Activated T-helper 1 cell treated with anti-CD3 and anti-CD28 coated beads, Interleukin-12 subunit alpha, Interleukin-12 subunit beta, Interleukin-2, Interleukin-4 antibody, amounts not matched to agents 30 ng/mL and 10 ng/mL and 1 ng/mL, durations not matched to agents 14 hours and 24 hours and 36 hours (primary cell): ENCODE measurements around the gene HCN4. TPM values are rescaled to one million over a fixed set of nuclear protein-coding genes. Genes with fewer than 3 reads are reported as not detected.

ENCODE experiments used
- DNase-seq: peaks from one replicate; pipeline ENCODE4 v3.0.0; 2021; ENCODE audit warnings: low spot score
- H3K27ac Mint-ChIP-seq: one replicate; pipeline ENCODE4 v1.8.0; 2021; ENCODE audit warnings: mild to moderate bottlenecking, mixed read lengths
- H3K27me3 Mint-ChIP-seq: one replicate; pipeline ENCODE4 v1.8.0; 2022; ENCODE audit warnings: mild to moderate bottlenecking, moderate library complexity, mixed read lengths; ENCODE audit not compliant: insufficient read depth
- H3K36me3 Mint-ChIP-seq: one replicate; pipeline ENCODE4 v1.8.0; 2021; ENCODE audit warnings: low read depth, mixed read lengths
- H3K4me1 Mint-ChIP-seq: one replicate; pipeline ENCODE4 v1.8.0; 2021; ENCODE audit warnings: low read depth, mixed read lengths
- H3K4me3 Mint-ChIP-seq: one replicate; pipeline ENCODE4 v1.8.0; 2021; ENCODE audit warnings: mild to moderate bottlenecking, moderate library complexity, mixed read lengths
- H3K9me3 Mint-ChIP-seq: one replicate; pipeline ENCODE4 v1.8.0; 2021; ENCODE audit warnings: mixed read lengths
- intact Hi-C: fragments of 100-400 bp; cut with micrococcal nuclease; formaldehyde crosslinking; loops from one replicate; pipeline ENCODE4 v1.15.1; 2024
- total RNA-seq: library from RNA; stranded (reverse); gene quantifications from 2 replicates; pipeline ENCODE4 v1.2.3, GENCODE V29; 2022

Gene HCN4
- total RNA-seq, 1 donor from 2014 or later: not detected

GRCh38 chr15:73388256-73388781, 19.6 kb upstream of the HCN4 start:
- Mint-ChIP-seq H3K27me3 (peaks cover 6% of the 10 kb centered on the region), H3K36me3 (no peaks in the 10 kb centered on the region)
- intact Hi-C loops: no loop called here

GRCh38 chr15:73387507-73388255, 18.9 kb upstream of the HCN4 start:
- no peak overlapping the region for H3K4me3 Mint-ChIP-seq
- H3K27ac Mint-ChIP-seq: no peak overlapping the region
- H3K4me1 Mint-ChIP-seq: no peaks in the 10 kb centered on the region
- H3K27me3 Mint-ChIP-seq: peaks cover 6% of the 10 kb centered on the region
- H3K36me3 Mint-ChIP-seq: no peaks in the 10 kb centered on the region
- DNase-seq: no peak
- intact Hi-C loops: no loop called here
- H3K9me3 Mint-ChIP-seq: no peaks in the 10 kb centered on the region

More at GRCh38 chr15:73388256-73388781, 19.6 kb upstream of the HCN4 start:
- no peaks in the 10 kb centered on the region for H3K4me1 Mint-ChIP-seq
- H3K4me3 Mint-ChIP-seq: no peak overlapping the region
- no peak overlapping the region for H3K27ac Mint-ChIP-seq
- no peaks in the 10 kb centered on the region for H3K9me3 Mint-ChIP-seq
- no peak for DNase-seq

- Mint-ChIP-seq H3K4me3 (no peak overlapping the region), H3K4me1 (no peaks in the 10 kb centered on the region), H3K9me3 (no peaks in the 10 kb centered on the region), H3K27ac (no peak overlapping the region), H3K36me3 (no peaks in the 10 kb centered on the region), H3K27me3 (peaks cover 6% of the 10 kb centered on the region)
- DNase-seq: no peak
- intact Hi-C loops: no loop called here
Measured at GRCh38 chr15:73386886-73387506, 18.2 kb upstream of the HCN4 start.

- DNase-seq: no peak
- Mint-ChIP-seq H3K36me3 (no peaks in the 10 kb centered on the region), H3K27me3 (peaks cover 9% of the 10 kb centered on the region), H3K4me3 (no peak overlapping the region), H3K9me3 (no peaks in the 10 kb centered on the region), H3K4me1 (no peaks in the 10 kb centered on the region), H3K27ac (no peak overlapping the region)
- intact Hi-C loops: no loop called here
Measured at GRCh38 chr15:73386238-73386637, 17.5 kb upstream of the HCN4 start.

- Mint-ChIP-seq H3K4me1 (no peaks in the 10 kb centered on the region), H3K27ac (no peak overlapping the region), H3K27me3 (peaks cover 9% of the 10 kb centered on the region), H3K4me3 (no peak overlapping the region), H3K9me3 (peaks cover 3% of the 10 kb centered on the region), H3K36me3 (no peaks in the 10 kb centered on the region)
- DNase-seq: no peak
- intact Hi-C loops: no loop called here
Measured at GRCh38 chr15:73385205-73385604, 16.4 kb upstream of the HCN4 start.

GRCh38 chr15:73383310-73384189, 14.8 kb upstream of the HCN4 start:
- H3K4me3 Mint-ChIP-seq: no peak overlapping the region
- H3K36me3 Mint-ChIP-seq: no peaks in the 10 kb centered on the region
- H3K4me1 Mint-ChIP-seq: no peaks in the 10 kb centered on the region
- peaks cover 9% of the 10 kb centered on the region for H3K27me3 Mint-ChIP-seq
- intact Hi-C loops: no loop called here
- no peak overlapping the region for H3K27ac Mint-ChIP-seq
- no peak for DNase-seq
- peaks cover 3% of the 10 kb centered on the region for H3K9me3 Mint-ChIP-seq

- Mint-ChIP-seq H3K9me3 (peaks cover 3% of the 10 kb centered on the region), H3K36me3 (no peaks in the 10 kb centered on the region), H3K4me3 (no peak overlapping the region), H3K4me1 (no peaks in the 10 kb centered on the region), H3K27ac (no peak overlapping the region), H3K27me3 (peaks cover 7% of the 10 kb centered on the region)
- intact Hi-C loops: no loop called here
- no peak for DNase-seq
Measured at GRCh38 chr15:73382115-73382514, 13.4 kb upstream of the HCN4 start.

GRCh38 chr15:73380661-73381060, 11.9 kb upstream of the HCN4 start:
- H3K9me3 Mint-ChIP-seq: peaks cover 3% of the 10 kb centered on the region

GRCh38 chr15:73378089-73378488, 9.3 kb upstream of the HCN4 start:
- H3K4me1 Mint-ChIP-seq: no peaks in the 10 kb centered on the region
- H3K27ac Mint-ChIP-seq: no peak overlapping the region
- intact Hi-C loops: no loop called here
- H3K9me3 Mint-ChIP-seq: peaks cover 3% of the 10 kb centered on the region
- DNase-seq: no peak
- no peak overlapping the region for H3K4me3 Mint-ChIP-seq
- no peaks in the 10 kb centered on the region for H3K36me3 Mint-ChIP-seq
- H3K27me3 Mint-ChIP-seq: peaks cover 6% of the 10 kb centered on the region

More at GRCh38 chr15:73380661-73381060, 11.9 kb upstream of the HCN4 start:
- H3K27me3 Mint-ChIP-seq: peaks cover 7% of the 10 kb centered on the region
- H3K4me1 Mint-ChIP-seq: no peaks in the 10 kb centered on the region
- no peak overlapping the region for H3K4me3 Mint-ChIP-seq
- H3K27ac Mint-ChIP-seq: no peak overlapping the region
- no peak for DNase-seq
- intact Hi-C loops: no loop called here
- no peaks in the 10 kb centered on the region for H3K36me3 Mint-ChIP-seq

GRCh38 chr15:73375755-73376305, 7.1 kb upstream of the HCN4 start:
- no peaks in the 10 kb centered on the region for H3K36me3 Mint-ChIP-seq
- H3K4me3 Mint-ChIP-seq: no peak overlapping the region
- no peak overlapping the region for H3K27ac Mint-ChIP-seq
- no peaks in the 10 kb centered on the region for H3K4me1 Mint-ChIP-seq
- intact Hi-C loops: no loop called here
- peaks cover 3% of the 10 kb centered on the region for H3K9me3 Mint-ChIP-seq
- peaks cover 19% of the 10 kb centered on the region for H3K27me3 Mint-ChIP-seq
- no peak for DNase-seq

- intact Hi-C loops: no loop called here
- no peaks in the 10 kb centered on the region for H3K9me3 Mint-ChIP-seq
- H3K4me3 Mint-ChIP-seq: no peak overlapping the region
- peaks cover 27% of the 10 kb centered on the region for H3K27me3 Mint-ChIP-seq
- H3K27ac Mint-ChIP-seq: no peak overlapping the region
- DNase-seq: no peak
- no peaks in the 10 kb centered on the region for H3K4me1 Mint-ChIP-seq
- H3K36me3 Mint-ChIP-seq: no peaks in the 10 kb centered on the region
Measured at GRCh38 chr15:73375012-73375411, 6.3 kb upstream of the HCN4 start.

- Mint-ChIP-seq H3K4me3 (no peak overlapping the region), H3K27ac (no peak overlapping the region), H3K27me3 (peaks cover 31% of the 10 kb centered on the region), H3K4me1 (no peaks in the 10 kb centered on the region), H3K9me3 (no peaks in the 10 kb centered on the region), H3K36me3 (no peaks in the 10 kb centered on the region)
- intact Hi-C loops: no loop called here
- DNase-seq: no peak
Measured at GRCh38 chr15:73374604-73375003, 5.8 kb upstream of the HCN4 start.
